Epidermal melanocyte (primary cell): ENCODE results near the gene FCHSD2.
"Not testable (repeated sequence)": the region's sequence is repeated elsewhere in the genome, so short reads cannot be mapped to it uniquely, and the experiment has no call there.

Experiments
- DNase-seq: peaks from one replicate; pipeline ENCODE4 v3.0.0; 2011; ENCODE audit warnings: low spot score; ENCODE audit not compliant: insufficient read length

Gene FCHSD2

GRCh38 chr11:72932132-72932570 is 210.0 kb downstream of the FCHSD2 start:
- no peak for DNase-seq

GRCh38 chr11:72930008-72930407 is 212.1 kb downstream of the FCHSD2 start:
- DNase-seq, result no peak

- no peak for DNase-seq
Observed at GRCh38 chr11:72929256-72929655, 212.9 kb downstream of the FCHSD2 start.

GRCh38 chr11:72927380-72927779 is 214.7 kb downstream of the FCHSD2 start:
- no peak for DNase-seq

- DNase-seq, result no peak
Observed at GRCh38 chr11:72926076-72926475, 216.0 kb downstream of the FCHSD2 start.

- no peak for DNase-seq
Observed at GRCh38 chr11:72925656-72926055, 216.5 kb downstream of the FCHSD2 start.

GRCh38 chr11:72924568-72925190 is 217.4 kb downstream of the FCHSD2 start:
- peak; percentile 22 for DNase-seq

GRCh38 chr11:72921028-72921716 is 220.9 kb downstream of the FCHSD2 start:
- no peak for DNase-seq

- DNase-seq, result no peak
Observed at GRCh38 chr11:72920001-72920400, 222.1 kb downstream of the FCHSD2 start.

GRCh38 chr11:72918851-72919250 is 223.3 kb downstream of the FCHSD2 start:
- DNase-seq, result no peak

- DNase-seq, result no peak
Observed at GRCh38 chr11:72912253-72912652, 229.9 kb downstream of the FCHSD2 start.

- not testable (repeated sequence) for DNase-seq
Observed at GRCh38 chr11:72909558-72910388, 232.3 kb downstream of the FCHSD2 start.

GRCh38 chr11:72908032-72908676 is 234.0 kb downstream of the FCHSD2 start:
- no peak for DNase-seq

GRCh38 chr11:72904016-72904415 is 238.1 kb downstream of the FCHSD2 start:
- no peak for DNase-seq

GRCh38 chr11:72901374-72901773 is 240.7 kb downstream of the FCHSD2 start:
- no peak for DNase-seq

- DNase-seq, result no peak
Observed at GRCh38 chr11:72900013-72900412, 242.1 kb downstream of the FCHSD2 start.

- DNase-seq, result no peak
Observed at GRCh38 chr11:72899238-72899637, 242.9 kb downstream of the FCHSD2 start.

GRCh38 chr11:72897506-72897905 is 244.6 kb downstream of the FCHSD2 start:
- no peak for DNase-seq

GRCh38 chr11:72896431-72896830 is 245.7 kb downstream of the FCHSD2 start:
- DNase-seq, result no peak

- no peak for DNase-seq
Observed at GRCh38 chr11:72890881-72891280, 251.2 kb downstream of the FCHSD2 start.

GRCh38 chr11:72886619-72887018 is 255.5 kb downstream of the FCHSD2 start:
- no peak for DNase-seq
